ENCODE data around the gene OR8G1.

OR8G1 gene, protein sequence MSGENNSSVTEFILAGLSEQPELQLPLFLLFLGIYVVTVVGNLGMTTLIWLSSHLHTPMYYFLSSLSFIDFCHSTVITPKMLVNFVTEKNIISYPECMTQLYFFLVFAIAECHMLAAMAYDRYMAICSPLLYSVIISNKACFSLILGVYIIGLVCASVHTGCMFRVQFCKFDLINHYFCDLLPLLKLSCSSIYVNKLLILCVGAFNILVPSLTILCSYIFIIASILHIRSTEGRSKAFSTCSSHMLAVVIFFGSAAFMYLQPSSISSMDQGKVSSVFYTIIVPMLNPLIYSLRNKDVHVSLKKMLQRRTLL

DNA sequence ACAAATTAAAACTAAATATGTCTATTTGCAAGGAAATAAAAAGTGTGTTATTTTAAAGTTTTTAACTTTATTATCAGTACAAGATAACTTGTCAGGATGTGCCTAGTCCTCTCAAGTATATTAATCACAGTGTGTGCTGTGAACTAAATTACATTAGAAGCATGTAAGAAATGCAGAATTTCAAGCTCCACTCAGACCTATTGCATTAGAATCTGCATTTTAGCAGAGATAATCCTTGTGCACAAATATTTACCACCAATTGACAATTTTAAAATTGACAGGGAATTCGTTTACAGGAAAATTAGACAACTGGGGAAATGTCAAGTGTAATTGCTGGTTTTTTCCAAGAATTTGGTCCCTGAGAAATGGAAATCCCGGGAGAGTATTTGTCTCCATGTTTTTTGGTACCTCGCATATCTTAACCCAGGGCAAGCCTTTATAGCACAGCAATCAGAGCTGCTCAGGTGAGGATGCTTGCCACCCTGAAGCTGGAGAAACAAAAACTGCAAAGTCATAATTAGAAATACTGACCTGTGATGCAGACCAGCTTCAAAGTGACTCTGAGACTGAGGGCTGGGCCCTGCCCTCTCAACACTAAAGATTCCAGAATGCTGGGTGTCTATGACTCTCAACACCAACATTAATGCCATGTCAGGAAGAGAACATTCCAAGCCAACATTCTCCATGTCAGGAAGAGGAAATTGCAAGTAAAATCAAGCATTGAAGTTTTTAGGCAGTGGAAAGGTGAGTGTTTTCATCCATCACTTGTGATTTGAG lies at the start of gene OR8G1:
TSS of gene OR8G1 (plus strand) at position 475 of the 777 bp plus-strand sequence. CDS start 8,581 bp downstream, outside the sequence.
- peaks cover 6% of the 10 kb centered on the region for H3K9me3 Mint-ChIP-seq
- no peaks in the 10 kb centered on the region for H3K27me3 Mint-ChIP-seq
- H3K36me3 Mint-ChIP-seq (ENCODE audit: insufficient read depth) = no peaks in the 10 kb centered on the region
- no peak within 1 kb of the TSS for H3K4me3 Mint-ChIP-seq
- H3K27ac Mint-ChIP-seq (ENCODE audit: low read depth) = no peak within 1 kb of the TSS
- DNase-seq (ENCODE audit: low spot score in 2 of 2) (no peak), ATAC-seq (replicated peaks; ENCODE audit: extremely low read depth, poor library complexity, severe bottlenecking) (no peak)
- no peaks in the 10 kb centered on the region for H3K4me1 Mint-ChIP-seq

DNA sequence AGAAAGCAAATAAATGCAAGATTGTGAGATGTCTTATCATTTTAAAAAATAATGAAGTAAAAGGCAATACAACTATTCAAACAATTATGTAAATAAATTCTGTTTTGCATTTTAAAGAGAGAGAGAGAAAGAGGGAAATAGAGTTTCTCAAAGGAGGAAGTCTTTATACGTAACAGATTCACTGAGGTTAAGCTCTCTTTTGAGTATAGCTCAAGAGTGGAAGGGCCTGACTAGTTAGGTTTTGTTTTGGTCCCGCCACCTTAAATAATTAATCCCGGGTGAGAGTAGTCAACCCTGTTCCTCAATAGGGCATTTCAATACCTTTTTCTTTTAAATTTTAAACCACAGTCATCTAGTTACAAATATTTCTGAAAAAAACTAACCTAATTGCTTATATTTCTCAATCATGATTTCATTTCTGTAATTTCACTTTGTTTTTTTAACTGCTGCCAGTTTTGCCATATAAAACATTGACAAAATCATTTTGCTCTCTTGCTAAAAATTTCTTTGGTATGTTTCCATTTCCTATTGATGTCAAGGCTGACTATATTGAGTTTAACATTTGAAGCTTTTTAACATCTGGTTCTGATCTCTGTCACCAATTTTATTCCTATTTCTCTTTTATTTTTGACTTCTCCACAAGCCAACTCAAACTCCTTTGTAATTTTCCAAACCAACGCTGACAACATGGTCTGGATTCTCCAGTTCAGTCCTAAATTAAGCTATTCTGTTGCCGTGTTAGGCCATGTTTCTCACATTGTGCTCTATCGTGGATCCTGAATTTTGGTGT lies 47.5 kb upstream of the OR8G1 start:
- no peaks in the 10 kb centered on the region for H3K36me3 Mint-ChIP-seq (ENCODE audit: insufficient read depth)
- peaks cover 12% of the 10 kb centered on the region for H3K27me3 Mint-ChIP-seq
- H3K4me3 Mint-ChIP-seq = no peak overlapping the region
- ATAC-seq (replicated peaks; ENCODE audit: extremely low read depth, poor library complexity, severe bottlenecking) (no peak), DNase-seq (ENCODE audit: low spot score in 2 of 2) (no peak)
- no peak overlapping the region for H3K27ac Mint-ChIP-seq (ENCODE audit: low read depth)
- no peaks in the 10 kb centered on the region for H3K9me3 Mint-ChIP-seq
- H3K4me1 Mint-ChIP-seq = no peaks in the 10 kb centered on the region

DNA sequence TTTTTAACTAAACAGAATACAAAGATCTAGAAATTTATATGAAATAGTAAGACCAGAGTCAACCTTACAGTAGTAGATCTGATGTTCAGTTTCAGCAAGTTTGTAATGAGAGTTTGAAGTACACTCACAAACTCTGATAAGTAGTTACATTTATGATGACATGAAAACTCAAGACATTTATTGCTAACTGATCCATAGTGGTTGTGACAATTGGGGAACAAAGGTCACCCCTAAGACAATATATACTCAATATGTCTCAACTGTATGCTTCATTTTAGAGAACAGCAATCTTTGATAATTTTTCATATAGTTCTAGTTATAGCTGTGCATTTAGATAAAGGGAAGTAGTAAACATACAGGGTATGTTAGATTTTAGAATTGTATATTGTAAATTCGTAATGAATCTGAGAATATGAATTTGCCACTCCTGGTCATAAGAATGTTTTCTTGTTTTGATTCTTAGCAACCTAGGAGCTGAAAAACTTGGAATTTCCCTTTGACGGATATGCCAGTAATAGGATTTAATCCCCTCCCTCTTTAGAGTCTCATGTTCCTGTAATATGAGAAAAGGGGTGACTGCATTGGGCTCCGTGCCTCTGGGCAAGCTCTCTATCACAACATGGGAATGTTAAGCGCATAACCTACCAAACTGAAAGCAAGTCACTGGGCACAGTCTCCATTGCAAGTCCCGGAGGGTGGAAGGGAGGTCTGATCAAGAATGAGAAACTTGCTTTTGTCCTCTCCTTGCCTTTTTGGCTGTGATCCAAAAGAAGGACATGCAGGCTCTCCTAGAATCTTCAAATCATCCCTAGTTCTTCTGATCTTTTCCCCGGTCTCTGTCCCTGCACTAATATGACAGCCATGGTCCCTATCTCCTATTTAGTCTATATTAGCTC lies 46.4 kb upstream of the OR8G1 start:
- no peak overlapping the region for H3K27ac Mint-ChIP-seq (ENCODE audit: low read depth)
- no peak for DNase-seq (ENCODE audit: low spot score in 2 of 2)
- peaks cover 20% of the 10 kb centered on the region for H3K27me3 Mint-ChIP-seq
- no peak for ATAC-seq (replicated peaks; ENCODE audit: extremely low read depth, poor library complexity, severe bottlenecking)
- no peak overlapping the region for H3K4me3 Mint-ChIP-seq
- no peaks in the 10 kb centered on the region for H3K36me3 Mint-ChIP-seq (ENCODE audit: insufficient read depth)
- no peaks in the 10 kb centered on the region for H3K4me1 Mint-ChIP-seq
- no peaks in the 10 kb centered on the region for H3K9me3 Mint-ChIP-seq

DNA sequence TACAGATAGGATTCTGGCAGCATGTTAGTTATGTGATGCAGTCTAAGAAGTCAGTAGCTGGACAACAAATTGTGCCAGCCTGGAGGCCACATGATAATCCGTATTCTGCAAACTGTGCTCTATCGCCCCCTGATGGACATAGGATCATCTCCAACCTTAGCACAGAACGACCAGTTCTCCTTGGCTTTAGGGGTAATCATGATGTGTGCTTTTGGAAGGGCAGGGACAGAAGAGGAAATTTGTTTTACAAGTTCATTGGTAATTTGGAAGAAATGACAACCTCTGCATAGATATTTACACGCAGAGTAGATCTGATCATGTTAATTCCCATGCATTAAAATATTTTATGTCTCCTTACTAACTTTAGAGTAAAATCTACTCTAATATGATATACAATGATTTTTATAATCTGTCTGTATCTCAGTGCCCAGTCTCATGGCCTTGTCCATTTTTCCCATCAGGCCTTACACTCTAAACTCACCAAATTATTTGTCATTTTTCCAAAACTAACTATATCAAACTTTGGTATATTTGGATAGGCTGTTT lies 45.6 kb upstream of the OR8G1 start:
- DNase-seq (ENCODE audit: low spot score in 2 of 2) (no peak), ATAC-seq (replicated peaks; ENCODE audit: extremely low read depth, poor library complexity, severe bottlenecking) (no peak)
- Mint-ChIP-seq H3K4me3 (no peak overlapping the region), H3K36me3 (ENCODE audit: insufficient read depth) (no peaks in the 10 kb centered on the region), H3K27me3 (peaks cover 27% of the 10 kb centered on the region), H3K27ac (ENCODE audit: low read depth) (no peak overlapping the region), H3K4me1 (no peaks in the 10 kb centered on the region), H3K9me3 (no peaks in the 10 kb centered on the region)

DNA sequence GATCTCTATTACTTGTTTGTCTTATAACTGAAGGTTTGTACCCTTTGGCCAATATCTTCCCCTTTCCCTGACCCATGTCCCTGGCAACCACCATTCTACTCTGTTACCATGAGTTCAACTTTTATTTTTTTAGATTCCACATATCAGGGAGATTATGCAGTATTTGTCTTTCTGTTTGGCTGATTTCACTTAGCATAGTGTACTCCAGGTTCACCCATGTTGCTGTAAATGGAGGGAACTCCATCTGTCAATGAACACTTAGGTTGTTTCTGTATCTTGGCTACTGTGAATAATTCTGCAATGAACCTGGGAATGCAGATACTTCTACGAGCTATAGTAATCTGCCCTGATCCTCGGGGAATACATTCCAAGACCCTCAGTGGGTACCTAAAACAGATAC lies 42.9 kb upstream of the OR8G1 start:
- H3K9me3 Mint-ChIP-seq = no peaks in the 10 kb centered on the region
- H3K4me1 Mint-ChIP-seq = no peaks in the 10 kb centered on the region
- no peak for ATAC-seq (replicated peaks; ENCODE audit: extremely low read depth, poor library complexity, severe bottlenecking)
- no peak overlapping the region for H3K27ac Mint-ChIP-seq (ENCODE audit: low read depth)
- DNase-seq (ENCODE audit: low spot score in 2 of 2) = no peak
- H3K36me3 Mint-ChIP-seq (ENCODE audit: insufficient read depth) = no peaks in the 10 kb centered on the region
- no peak overlapping the region for H3K4me3 Mint-ChIP-seq
- H3K27me3 Mint-ChIP-seq = peaks cover 18% of the 10 kb centered on the region

DNA sequence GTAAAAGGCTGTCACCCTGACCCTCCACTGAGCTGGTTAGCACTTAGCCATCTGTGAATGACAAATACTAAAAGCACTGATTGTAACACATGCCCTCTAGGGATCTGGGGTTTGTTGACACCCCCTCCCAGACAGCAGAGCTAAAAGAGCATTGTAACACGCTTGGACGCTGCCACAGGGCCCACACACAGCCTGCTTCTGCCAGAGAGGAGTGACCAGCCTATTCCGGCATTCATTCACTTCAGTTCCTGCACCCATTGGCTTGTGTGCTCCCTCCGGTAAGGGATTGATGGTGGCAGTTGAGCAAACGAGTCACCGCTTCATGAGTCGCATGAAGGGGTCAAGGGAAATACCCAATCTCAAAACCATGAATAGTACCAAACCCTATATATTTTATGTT lies 42.0 kb upstream of the OR8G1 start:
- Mint-ChIP-seq H3K4me3 (no peak overlapping the region), H3K27ac (ENCODE audit: low read depth) (no peak overlapping the region), H3K4me1 (no peaks in the 10 kb centered on the region), H3K27me3 (peaks cover 18% of the 10 kb centered on the region), H3K9me3 (no peaks in the 10 kb centered on the region), H3K36me3 (ENCODE audit: insufficient read depth) (no peaks in the 10 kb centered on the region)
- no peak for DNase-seq (ENCODE audit: low spot score in 2 of 2)
- ATAC-seq (replicated peaks; ENCODE audit: extremely low read depth, poor library complexity, severe bottlenecking) = no peak

DNA sequence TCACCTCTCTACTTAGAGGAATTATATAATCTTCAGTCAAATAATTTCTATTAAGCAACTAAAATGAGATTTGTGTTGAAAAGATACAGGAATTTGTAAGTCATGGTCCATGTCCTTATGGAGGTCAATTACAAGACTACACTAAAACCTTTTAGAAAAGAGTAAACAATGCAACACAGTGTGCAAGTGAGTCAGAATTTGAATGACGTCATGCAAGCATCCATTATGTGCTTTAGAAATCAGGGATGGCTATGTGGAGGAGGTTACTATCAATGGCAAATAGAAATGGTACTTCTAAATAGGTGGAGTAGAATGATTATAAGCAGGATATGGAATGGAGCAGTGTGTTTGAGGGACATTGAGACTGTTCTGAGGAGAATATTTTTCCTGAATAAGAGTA lies 41.2 kb upstream of the OR8G1 start:
- H3K9me3 Mint-ChIP-seq = no peaks in the 10 kb centered on the region

DNA sequence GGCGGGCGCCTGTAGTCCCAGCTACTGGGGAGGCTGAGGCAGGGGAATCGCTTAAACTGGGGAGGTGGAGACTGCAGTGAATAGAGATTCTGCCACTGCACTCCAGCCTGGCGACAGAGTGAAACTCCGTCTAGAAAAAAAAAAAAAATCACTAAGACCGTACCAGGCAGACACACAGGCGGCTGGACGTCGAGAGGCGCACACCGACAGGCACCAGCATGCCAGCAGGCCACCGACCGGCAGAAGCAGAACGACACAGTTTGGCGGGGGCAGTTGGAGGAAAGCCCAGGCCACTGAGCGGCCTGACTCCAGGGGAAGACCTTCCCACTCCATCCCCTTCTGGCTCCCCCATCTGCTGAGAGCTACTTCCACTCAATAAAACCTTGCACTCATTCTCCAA lies 40.2 kb upstream of the OR8G1 start:
- Mint-ChIP-seq H3K27ac (ENCODE audit: low read depth) (no peak overlapping the region), H3K9me3 (no peaks in the 10 kb centered on the region), H3K36me3 (ENCODE audit: insufficient read depth) (no peaks in the 10 kb centered on the region), H3K4me3 (no peak overlapping the region), H3K27me3 (peaks cover 18% of the 10 kb centered on the region), H3K4me1 (no peaks in the 10 kb centered on the region)
- no peak for DNase-seq (ENCODE audit: low spot score in 2 of 2)
- ATAC-seq (replicated peaks; ENCODE audit: extremely low read depth, poor library complexity, severe bottlenecking) = no peak

More for the DNA sequence above, 41.2 kb upstream of the OR8G1 start:
- Mint-ChIP-seq H3K36me3 (ENCODE audit: insufficient read depth) (no peaks in the 10 kb centered on the region), H3K4me3 (no peak overlapping the region), H3K27me3 (peaks cover 18% of the 10 kb centered on the region), H3K27ac (ENCODE audit: low read depth) (no peak overlapping the region), H3K4me1 (no peaks in the 10 kb centered on the region)
- DNase-seq (ENCODE audit: low spot score in 2 of 2) = no peak
- no peak for ATAC-seq (replicated peaks; ENCODE audit: extremely low read depth, poor library complexity, severe bottlenecking)

DNA sequence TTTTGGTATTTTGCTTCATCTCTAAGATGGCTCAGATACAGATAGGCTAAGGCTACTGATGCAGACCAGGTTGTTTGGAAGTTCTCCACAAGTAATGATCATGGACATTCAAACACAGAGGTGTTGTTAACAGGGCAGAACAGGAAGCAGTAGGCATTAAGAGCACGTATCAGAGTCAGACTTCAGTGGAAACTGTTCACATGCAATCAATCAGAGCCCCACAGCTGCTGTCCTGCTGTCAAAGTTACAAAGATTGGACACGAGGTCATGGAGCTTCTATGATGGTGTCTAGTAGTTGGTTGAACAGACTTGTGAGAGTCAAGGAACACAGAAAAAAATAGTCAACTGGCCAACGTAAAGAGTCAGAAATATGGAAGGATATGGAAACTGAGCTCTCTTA lies 37.9 kb upstream of the OR8G1 start:
- Mint-ChIP-seq H3K27me3 (peaks cover 18% of the 10 kb centered on the region), H3K4me3 (no peak overlapping the region), H3K36me3 (ENCODE audit: insufficient read depth) (no peaks in the 10 kb centered on the region), H3K27ac (ENCODE audit: low read depth) (no peak overlapping the region), H3K4me1 (no peaks in the 10 kb centered on the region), H3K9me3 (no peaks in the 10 kb centered on the region)
- ATAC-seq (replicated peaks; ENCODE audit: extremely low read depth, poor library complexity, severe bottlenecking) (no peak), DNase-seq (ENCODE audit: low spot score in 2 of 2) (no peak)

DNA sequence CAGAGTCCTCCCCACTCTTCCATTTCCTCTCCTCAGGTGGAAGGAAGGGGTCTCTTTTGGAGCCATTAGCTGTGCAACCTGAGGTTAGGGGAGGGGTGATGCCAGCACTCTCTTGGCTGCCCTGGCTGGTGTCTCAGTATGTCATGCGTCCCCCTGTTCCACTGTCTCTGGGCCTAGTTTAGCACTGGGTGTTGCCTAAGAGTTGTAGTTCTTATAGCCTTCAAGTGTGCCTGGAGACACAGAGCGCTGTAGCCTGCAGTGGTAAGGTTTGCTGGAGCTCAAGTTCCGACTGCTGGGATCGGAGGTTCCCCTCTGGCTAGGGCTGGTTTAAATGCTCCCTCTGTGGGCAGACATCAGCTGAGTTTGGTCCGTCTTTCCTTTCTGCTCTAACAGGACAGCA lies 36.9 kb upstream of the OR8G1 start:
- ATAC-seq (replicated peaks; ENCODE audit: extremely low read depth, poor library complexity, severe bottlenecking) (no peak), DNase-seq (ENCODE audit: low spot score in 2 of 2) (no peak)
- Mint-ChIP-seq H3K27ac (ENCODE audit: low read depth) (no peak overlapping the region), H3K9me3 (no peaks in the 10 kb centered on the region), H3K4me1 (no peaks in the 10 kb centered on the region), H3K27me3 (peaks cover 11% of the 10 kb centered on the region), H3K4me3 (no peak overlapping the region), H3K36me3 (ENCODE audit: insufficient read depth) (no peaks in the 10 kb centered on the region)

DNA sequence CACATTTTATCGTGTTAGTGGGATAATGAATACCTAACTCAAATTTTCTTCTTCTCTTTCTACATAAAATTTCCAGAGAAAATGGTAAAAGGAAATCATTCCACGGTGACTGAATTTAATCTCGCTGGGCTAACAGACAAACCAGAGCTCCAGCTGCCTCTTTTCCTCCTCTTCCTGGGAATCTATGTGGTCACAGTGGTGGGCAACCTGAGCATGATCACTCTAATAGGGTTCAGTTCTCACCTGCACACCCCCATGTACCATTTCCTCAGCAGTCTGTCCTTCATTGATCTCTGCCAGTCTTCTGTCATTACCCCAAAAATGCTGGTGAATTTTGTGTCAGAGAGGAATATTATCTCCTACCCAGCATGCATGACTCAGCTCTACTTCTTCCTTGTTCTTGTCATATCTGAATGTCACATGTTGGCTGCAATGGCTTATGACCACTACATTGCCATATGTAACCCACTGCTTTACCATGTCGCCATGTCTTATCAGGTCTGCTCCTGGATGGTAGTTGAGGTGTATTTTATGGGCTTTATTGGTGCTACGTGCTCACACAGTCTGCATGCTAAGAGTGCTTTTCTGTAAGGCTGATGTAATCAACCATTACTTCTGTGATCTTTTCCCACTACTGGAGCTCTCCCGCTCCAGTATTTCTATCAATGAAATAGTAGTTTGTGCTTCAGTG lies 33.6 kb upstream of the OR8G1 start:
- no peak for DNase-seq (ENCODE audit: low spot score in 2 of 2)
- no peaks in the 10 kb centered on the region for H3K36me3 Mint-ChIP-seq (ENCODE audit: insufficient read depth)
- no peaks in the 10 kb centered on the region for H3K9me3 Mint-ChIP-seq
- no peaks in the 10 kb centered on the region for H3K4me1 Mint-ChIP-seq
- H3K27ac Mint-ChIP-seq (ENCODE audit: low read depth) = no peak overlapping the region
- no peak for ATAC-seq (replicated peaks; ENCODE audit: extremely low read depth, poor library complexity, severe bottlenecking)
- H3K4me3 Mint-ChIP-seq = no peak overlapping the region
- no peaks in the 10 kb centered on the region for H3K27me3 Mint-ChIP-seq
